H1 (cell line): ENCODE results near the gene MMP25. TPM values are rescaled to one million over a fixed set of nuclear protein-coding genes. Genes with fewer than 3 reads are reported as not detected.

Experiments
- HDAC2 ChIP-seq, 2 experiments: fragments of 300-600 bp in 1 of 2; sonication (generic) in 1 of 2; IDR thresholded peaks; 2 replicates each; pipeline ENCODE4 v1.6.1; 2011 to 2012; ENCODE audit warnings: low read depth in 2 of 2, low read length in 2 of 2, mild to moderate bottlenecking in 2 of 2, moderate library complexity in 2 of 2, borderline replicate concordance in 1 of 2, inconsistent platforms in 1 of 2
- POLR2AphosphoS5 ChIP-seq: IDR thresholded peaks from 2 replicates; pipeline ENCODE4 v1.6.1; 2011; ENCODE audit warnings: low read depth, low read length
- RAD21 ChIP-seq, 2 experiments: IDR thresholded peaks in 1 of 2; conservative IDR thresholded peaks in 1 of 2; 2 replicates each; pipeline ENCODE4 v1.6.1; 2011; ENCODE audit warnings: low read depth in 2 of 2, low read length in 2 of 2, improper control_type of control experiment in 1 of 2, inconsistent platforms in 1 of 2, mild to moderate bottlenecking in 1 of 2, moderate library complexity in 1 of 2
- polyA plus RNA-seq, 7 experiments: library from polyadenylated mRNA; depleted of rRNA in 3 of 7; stranded (reverse) in 5 of 7; unstranded in 2 of 7; fragments of >200 nt in 5 of 7; fragments of 200-250 nt in 2 of 7; gene quantifications; 1 replicate in 5 of 7; 2 replicates in 1 of 7; 4 replicates in 1 of 7; pipeline versions ENCODE4 v1.2.1 to v1.2.3, GENCODE V29; 2011 to 2013; ENCODE audit warnings: missing spikeins in 2 of 7, mixed read lengths in 2 of 7
- total RNA-seq: library from RNA; stranded (reverse); fragmentation: NEBNext Ultra II Directional; extraction: Animal tissue kit (Norgen Biotek cat#: 25700); gene quantifications from 2 replicates; pipeline ENCODE4 v1.2.1, GENCODE V29; 2021

The MMP25 gene
- total and polyA plus RNA-seq, 2 of the 8 experiments (the other 6 are each of a cell fraction or from before 2014, with no cell fraction given) = 7.7 to 26.7 TPM

- peak; percentile 79; the same call in 1 of the 2 replicates for TF ChIP-seq POLR2AphosphoS5
- peak in 1 of 2 experiments; percentile 30; a peak in 1 of 4 replicates for TF ChIP-seq RAD21 (IDR thresholded peaks at IDR 0.05 in 1 of 2, conservative IDR thresholded peaks at IDR 0.05 in 1 of 2; ENCODE audit: low read depth in 2 of 2, low read length in 2 of 2)
- no peak for TF ChIP-seq HDAC2 (IDR thresholded peaks at IDR 0.05; ENCODE audit: borderline replicate concordance in 1 of 2, low read depth in 2 of 2, low read length in 2 of 2)
- TF ChIP-seq, all 59 proteins: peak for 5
Observed at GRCh38 chr16:3013491-3013951, 32.8 kb upstream of the MMP25 start (continued).
